ENCODE data around the gene PET100.
A peak's percentile ranks its signal among the peaks of the same experiment; 100 is the strongest.

PET100 gene

GRCh38 chr19:7679771-7680605, 50.4 kb downstream of the PET100 start:
- DNase-seq (ENCODE audit: low spot score) = no peak

GRCh38 chr19:7680606-7681339, 51.2 kb downstream of the PET100 start, which contains the start of gene TRAPPC5:
TSS of gene TRAPPC5 (plus strand) at chr19:7680833. CDS start at chr19:7682254, 1,421 bp downstream.
- peak; percentile 85 for DNase-seq (ENCODE audit: low spot score)

All from CD4-positive, alpha-beta T cell treated with Interleukin-15 for 4 hours (primary cell).